NCI-H1930 (cell line): ENCODE results near the gene LRRC25.

Experiments
- DNase-seq, 2 experiments: peaks; one replicate each; lab custom pipeline; 2025; lab: John Stamatoyannopoulos, UW

Gene LRRC25

DNA sequence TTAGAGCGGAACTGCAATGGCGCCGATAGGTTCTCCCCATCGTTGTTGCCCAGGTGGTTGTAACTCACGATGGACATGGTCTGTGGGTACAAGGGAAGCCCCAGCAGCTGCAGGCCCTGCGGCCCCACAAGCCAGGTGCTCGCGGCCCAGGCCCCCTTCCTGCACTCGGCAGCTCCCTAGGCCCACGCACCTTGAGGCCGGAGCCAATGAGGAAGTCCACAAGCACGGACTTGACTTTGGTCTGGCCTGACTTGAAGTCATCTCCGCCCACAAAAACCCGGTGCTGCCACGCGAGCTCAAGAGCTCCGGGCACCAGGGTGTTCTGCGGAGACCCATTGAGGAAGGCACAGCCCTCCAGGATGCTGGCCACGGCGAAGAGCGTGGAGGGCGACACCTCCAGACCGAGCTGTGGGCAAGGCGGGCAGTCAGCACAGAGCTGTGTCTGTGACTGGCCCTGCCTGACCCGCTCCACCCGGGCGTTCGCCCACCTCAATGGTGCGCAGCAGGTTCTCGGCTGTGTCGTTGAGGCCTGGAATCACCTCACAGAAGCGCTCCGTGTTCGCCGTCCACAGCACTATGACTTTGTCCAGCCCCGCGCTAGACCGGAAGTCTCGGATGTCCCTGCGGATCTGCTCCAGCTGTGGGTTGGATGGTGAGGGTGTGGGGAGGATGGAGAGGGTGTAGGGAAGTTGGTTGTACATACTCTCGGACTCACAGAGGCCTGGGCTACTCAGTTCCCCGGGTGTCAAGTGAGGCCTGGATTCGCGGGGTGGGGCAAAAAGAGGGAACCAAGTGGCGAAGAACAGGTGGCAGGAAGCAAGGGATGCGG, 38.6 kb upstream of the LRRC25 start:
- no peak for DNase-seq

DNA sequence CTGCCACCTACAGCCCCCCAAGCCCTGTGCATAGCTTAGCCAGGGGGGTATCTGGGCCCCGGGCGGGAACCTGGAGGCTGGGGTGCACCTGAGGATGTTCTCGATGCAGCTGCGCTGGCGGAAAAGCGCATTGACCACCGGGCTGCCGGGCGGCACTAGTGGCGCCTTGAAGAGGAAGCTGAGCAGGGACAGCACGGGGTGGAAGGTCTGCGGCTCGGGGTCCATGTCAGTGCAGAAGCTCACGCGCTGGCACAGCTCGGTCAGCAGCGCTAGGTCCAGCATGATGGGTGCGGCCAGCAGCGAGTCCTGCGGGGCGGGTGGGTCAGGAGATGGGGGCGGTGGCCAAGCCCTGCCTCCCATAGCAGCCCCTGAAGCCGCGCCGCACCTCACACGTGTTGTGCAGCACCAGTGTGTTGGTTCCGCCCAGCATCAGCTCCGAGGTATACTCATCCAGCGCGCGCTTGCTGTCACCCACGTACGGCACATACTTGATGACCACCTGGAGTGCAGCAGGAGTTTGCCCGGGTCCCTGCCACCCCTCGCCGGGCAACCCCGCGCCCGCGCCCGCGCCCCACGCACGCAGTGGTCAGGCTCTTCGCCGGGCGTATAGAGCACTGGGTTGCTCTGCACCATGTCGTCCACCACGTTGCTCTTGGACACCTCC, 37.9 kb upstream of the LRRC25 start:
- DNase-seq, result no peak

DNA sequence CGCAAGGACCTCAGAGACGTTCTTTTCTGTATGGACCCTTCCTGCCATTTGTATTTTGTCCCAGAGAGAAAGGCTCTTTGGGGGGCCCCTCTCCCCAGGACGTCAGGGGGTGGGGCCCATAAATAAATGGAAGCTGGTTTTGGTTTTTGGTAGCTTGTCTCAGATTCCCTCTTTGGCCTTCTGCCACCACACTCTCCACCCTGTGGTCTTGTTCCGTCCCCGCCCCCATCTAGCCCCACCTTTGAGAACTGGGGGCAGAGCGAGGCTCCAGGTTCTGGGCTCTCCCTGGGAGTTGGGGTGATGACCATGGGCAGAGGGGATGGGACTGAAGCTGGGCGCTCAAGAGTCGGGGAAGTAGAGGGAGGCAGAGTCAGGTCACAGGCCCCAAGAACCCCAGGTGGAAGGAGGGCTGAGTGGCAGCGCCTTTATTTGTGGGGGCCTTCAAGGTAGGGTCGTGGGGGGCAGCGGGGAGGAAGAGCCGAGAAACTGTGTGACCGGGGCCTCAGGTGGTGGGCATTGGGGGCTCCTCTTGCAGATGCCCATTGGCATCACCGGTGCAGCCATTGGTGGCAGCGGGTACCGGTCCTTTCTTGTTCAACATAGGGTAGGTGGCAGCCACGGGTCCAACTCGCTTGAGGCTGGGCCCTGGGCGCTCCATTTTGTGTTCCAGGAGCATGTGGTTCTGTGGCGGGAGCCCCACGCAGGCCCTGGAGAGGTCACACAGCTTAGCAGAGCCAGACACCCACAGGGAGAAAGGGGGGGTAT, 37.2 kb upstream of the LRRC25 start:
- no peak for DNase-seq

DNA sequence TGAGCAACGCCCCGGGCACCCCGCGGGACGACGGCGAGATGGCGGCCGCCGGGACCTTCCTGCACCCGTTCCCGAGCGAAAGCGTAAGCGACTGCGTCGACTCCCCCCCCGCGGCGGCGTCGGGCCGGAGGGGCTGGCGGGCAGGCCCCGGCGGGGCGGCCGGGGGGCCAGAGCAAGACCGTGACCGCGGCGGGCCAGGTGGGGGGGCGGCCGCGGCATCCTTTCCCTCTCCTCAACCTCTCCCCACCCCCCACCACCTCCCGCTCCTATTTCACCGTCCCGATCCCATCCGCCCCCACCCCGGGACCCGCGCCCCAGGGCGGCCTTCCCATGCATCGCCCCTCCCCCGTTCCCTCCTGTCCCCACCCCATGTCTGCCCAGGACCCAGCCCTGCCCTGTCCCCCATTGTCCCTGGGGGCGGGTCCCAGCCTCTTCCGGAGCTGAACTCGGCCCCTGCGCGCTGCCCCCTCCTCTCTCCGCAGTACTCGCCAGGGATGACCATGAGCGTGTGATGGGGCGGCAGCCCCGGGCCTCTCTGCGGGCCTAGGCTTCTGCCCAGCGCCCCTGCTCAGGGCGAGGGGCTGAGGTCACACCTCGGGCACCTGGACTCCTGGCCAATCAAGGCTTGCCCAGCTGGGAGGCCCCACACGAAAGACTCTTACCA, 36.4 kb upstream of the LRRC25 start:
- no peak for DNase-seq

DNA sequence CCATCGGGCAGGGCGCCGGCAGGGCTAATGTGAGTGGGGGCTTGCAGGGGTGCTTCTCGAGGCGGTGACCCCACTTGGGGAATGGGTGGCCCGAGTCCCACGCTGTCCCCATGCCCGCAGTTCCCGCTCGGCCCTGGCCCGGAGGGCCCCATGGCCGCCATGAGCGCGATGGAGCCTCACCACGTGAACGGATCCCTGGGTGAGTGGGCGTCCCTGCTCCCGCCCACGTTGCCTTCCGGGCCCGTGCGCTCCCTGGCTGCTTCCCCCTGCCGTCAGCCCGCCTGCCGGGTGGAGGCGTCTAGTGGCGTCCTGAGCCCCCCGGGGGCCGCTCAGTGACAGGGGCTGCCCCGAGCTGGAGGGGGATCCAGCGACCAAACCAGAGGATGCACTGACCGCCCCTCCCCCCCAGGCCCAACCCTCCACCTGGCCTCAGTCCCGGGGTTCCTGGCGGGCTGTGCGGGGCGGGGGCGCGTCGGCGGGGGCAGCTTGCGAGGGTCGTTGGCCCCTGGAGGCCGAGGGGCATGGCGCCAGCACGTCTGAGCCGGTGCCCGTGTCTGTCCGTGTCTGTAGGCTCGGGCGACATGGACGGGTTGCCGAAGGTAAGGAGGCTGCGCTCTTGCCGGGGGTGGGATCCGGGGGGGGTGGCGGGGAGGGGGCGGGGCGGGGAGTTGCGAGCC, 35.7 kb upstream of the LRRC25 start:
- no peak for DNase-seq

DNA sequence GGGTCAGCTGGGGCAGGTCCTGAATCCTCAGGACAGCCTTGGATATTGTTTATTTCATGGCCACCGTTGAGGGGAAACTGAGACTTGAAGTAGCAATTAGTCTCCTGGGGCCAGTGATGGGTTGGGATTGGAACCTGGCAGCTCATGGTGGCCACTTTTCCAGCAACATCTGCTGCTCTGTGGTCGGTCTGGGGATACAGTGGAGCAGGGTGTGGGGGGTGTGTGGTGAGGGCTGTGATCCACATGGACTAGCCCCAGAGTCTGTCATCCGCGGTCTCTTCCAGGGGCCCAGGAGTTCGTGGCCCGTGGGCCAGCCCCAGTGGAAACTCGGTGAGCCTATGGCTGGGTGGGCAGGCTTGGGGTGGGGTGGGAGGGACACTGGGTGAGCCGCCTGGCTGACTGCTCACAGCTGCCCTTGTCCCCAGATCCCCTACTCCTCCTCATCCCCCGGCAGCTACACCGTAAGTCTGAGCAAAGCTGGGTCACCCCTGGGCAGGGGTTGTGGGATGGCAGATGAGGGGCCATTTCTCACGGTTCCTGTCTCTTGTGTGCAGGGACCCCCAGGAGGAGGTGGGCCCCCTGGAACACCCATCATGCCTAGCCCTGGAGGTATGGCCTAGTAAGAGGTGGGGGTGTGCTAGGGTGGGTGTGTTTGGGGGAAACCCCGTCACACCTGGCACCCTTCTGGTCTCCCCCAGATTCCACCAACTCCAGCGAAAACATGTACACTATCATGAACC, 35.0 kb upstream of the LRRC25 start:
- no peak for DNase-seq

DNA sequence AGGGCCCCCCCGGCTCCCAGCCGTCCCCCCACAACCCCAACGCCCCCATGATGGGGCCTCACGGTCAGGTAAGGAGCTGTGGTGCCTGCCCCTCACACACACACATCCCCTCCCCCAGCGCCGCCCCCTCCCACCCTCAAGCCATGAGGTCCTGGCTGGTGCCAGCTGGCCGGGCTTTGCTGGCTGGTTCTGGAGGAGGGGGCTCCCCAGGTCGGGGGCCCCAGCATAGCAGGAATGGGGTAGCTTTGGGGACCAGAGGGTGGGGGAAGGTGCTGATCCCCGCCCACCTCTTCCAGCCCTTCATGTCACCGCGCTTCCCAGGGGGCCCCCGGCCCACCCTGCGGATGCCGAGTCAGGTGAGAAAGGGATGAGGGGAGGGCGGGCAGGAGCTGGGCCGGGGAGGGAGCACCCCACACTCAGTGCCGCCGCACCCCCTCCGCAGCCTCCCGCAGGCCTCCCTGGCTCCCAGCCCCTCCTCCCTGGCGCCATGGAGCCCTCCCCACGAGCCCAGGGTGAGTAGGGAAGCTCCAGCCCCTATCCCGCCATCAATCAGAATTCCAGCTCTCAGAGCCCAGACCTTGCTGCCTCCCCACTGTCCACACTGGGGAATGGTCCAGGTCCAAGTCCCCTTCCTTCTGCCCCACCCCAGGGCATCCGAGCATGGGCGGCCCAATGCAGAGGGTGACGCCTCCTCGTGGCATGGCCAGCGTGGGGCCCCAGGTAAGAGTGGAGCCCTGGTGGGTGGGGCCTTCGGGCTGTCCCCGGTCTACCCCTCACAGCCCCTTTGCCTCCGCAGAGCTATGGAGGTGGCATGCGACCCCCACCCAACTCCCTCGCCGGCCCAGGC, 34.2 kb upstream of the LRRC25 start:
- no peak for DNase-seq

DNA sequence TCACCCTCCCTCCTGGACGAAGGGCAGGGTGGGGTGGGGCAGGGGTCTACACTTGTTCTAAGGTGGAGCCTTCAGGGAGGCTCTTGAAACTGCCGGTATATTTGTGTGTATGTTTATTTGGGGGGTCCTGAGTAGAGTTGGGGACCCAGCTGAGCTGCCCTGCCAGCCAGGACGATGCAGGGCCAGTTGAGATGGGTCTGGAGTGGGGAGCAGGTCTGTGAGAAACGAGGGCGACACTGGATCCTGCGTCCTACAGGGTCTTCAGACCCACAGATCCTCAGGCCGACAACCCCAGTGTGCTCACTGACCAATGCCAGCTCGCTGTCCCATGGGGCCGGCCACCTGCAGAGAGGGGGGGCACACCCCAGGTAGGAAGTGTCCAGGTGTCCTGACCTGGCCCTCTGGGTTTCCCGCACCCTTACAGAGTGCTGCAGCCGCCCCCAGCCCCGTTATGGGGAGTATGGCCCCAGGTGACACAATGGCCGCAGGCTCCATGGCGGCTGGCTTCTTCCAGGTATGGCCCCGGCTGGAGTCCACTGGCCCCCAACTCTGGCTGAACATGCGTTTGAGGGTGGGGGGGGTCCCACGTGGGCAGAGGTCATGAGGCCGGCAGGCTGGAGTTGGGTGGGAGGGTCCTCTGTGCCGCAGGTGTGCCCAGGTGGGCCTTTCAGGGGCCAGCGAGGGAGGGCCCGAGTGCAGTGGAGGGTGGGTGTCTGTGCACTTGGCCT, 33.2 kb upstream of the LRRC25 start:
- no peak for DNase-seq

DNA sequence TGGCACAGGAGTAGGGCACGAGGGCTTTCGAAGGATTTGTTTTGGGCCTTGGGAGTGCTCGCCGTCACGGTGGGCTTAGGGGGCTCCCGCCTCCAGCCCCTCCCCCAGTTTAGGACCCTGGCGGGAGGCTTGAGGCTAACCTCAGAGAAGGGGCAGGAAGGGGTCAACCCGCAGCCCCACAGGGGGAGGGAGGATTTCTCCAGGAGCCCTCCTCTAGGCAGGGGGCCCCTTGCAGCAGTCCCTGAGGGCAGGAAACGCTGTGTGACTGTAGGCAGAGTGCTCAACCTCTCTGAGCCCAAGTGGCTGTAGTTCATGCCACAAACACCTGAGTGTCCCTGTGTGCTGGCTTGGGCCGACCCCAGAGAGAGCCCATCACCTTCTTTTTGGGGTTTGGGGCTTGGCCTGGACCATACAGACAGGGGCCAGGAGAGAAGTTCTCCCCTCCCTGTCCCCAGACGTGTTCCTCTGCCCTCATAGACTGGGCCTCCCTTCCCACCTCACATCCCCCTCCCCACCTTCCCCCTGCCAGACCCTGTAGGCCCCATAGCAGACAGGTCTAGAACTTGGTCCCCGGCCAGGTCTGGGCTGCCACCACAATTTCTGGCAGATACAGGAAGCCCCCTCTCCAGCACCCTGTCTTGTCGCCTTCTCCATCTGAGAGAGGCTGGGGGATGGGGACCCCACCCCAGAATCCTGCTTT, 32.4 kb upstream of the LRRC25 start:
- DNase-seq, result no peak

DNA sequence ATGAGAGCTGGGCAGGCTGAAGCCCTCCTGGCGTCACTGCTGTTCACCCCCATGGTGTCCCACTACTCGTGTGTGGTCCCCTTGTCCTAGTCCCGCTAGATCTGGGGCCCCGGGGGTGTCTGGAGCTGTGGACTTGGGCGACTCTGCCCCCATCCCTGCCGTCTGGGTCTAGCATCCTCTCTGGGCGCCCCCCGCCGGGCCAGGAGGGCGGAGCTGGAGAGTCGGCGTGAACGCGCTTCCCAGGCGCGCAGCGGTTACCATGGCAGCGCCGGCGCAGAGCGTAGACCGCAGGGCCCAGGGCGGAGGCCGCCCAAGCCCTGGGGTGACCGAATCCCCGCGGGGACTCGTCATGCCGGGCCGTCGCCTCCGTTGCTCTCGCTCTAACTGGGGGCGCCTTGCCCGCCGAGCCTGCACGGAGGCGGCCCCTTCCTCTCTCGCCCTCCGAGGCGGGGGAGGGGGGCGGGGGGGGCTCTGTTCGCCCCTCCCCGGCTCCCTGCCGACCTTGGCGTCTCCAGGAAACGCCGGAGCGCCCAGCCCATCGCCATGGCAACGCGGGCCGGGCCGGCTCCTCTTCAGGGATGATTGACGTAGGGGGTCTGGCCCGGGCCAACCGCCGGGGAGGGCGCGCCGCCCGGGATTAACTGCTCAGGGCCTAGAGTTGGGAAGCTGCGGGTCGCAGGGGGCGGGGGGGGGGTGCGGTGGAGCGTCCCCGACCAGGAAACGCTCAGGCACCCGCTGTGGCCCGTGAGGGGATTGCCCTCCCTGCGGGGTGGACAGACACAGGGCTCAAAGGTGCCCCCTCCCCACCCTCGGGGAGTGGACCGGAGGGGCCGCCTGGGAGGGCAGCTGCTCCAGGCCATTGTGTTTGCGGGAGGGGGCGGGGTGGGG, 31.6 kb upstream of the LRRC25 start:
- DNase-seq, result peak; percentile 76 to 82

DNA sequence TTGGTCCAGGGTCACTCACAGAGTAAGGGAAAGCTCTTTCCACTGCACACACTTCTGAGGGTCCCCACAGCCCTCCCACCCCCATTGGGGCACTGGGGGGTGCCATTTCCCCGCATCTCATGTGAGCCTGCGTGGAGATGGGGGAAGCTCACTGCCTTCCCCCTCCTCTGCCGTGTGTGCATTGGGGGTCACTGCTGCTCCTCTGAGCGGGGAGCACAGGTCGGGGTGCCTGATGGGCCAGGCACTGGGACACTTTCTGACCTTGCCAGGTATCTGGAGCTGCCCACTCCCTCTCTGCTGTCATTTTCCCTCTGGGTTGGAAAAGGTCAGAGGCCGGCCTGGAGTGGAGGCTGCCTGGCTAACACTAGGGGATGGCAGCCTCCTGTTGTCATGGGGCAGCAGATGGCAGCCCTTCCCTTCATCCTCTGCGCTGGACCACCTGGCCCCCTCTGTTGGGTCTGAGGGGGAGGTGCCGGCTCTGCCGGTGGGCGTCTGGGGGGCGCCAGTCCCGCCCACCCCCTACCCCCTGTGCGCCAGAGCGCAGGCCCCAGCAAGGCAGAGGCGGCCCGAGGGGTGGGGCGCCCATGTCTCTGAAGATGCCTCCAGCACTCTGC, 30.9 kb upstream of the LRRC25 start:
- no peak for DNase-seq

DNA sequence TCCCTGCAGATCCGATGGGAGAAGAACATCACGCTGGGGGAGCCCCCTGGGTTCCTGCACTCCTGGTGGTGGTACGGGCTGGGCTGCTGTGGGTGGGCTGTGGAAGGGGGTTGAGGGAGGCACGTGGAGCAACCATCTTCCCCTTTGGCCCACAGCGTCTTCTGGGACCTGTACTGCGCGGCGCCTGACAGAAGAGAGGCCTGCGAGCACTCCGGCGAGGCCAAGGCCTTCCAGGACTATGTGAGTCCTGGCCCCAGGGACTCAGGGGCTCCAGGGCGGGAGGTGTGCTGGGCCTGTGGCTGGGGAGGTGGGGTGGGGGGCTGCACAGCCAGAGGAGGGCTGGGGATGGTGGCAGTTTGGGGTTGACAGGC, 30.3 kb upstream of the LRRC25 start:
- no peak for DNase-seq

DNA sequence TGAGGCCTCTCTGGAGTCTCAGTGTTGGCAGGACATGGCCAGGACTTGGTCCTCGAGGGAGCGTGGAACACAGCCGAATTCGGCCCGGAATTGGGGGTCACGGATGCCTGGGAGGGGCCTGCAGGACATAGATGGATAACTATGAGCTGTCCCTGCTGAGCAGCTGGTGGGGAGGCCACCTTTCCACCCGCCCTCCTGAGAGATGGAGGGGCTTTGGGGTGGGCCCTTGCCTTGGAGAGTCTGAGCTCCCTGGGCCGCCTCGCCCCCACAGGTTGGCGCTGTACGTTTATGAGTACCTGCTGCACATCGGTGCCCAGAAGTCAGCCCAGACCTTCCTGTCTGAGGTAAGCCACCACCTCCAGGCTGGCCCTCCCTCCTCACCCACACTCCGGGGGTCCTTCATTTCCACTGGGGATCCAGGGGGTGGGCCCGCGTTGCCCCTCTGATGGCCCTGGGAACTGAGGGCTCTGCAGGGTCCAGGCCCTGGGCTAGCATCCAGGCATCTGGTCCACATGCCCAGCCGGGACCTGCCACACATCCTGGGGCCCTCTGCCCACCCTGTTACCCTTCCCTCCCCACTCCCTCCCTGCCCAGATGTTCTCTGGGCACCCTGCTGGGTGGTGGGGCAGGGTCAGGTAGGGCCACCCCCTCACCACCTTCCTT, 29.8 kb upstream of the LRRC25 start:
- no peak for DNase-seq

DNA sequence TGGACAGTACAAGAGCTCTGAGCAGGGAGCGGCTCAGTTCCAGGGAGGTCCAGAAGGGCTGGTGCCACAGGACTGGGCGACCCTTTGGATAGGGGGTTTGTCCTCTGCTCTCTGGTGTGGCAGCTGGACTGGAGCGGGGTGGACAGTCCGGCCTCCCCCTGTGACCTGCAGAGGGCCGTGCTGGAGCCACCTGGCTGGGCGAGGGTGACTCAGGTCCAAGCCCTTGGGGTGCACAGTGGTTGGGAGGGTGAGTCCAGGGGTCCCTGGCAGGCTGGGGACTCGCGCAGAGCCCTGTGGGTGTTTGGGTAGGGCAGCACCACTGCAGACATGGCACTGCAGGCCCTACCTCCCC, 29.0 kb upstream of the LRRC25 start:
- DNase-seq, result no peak

DNA sequence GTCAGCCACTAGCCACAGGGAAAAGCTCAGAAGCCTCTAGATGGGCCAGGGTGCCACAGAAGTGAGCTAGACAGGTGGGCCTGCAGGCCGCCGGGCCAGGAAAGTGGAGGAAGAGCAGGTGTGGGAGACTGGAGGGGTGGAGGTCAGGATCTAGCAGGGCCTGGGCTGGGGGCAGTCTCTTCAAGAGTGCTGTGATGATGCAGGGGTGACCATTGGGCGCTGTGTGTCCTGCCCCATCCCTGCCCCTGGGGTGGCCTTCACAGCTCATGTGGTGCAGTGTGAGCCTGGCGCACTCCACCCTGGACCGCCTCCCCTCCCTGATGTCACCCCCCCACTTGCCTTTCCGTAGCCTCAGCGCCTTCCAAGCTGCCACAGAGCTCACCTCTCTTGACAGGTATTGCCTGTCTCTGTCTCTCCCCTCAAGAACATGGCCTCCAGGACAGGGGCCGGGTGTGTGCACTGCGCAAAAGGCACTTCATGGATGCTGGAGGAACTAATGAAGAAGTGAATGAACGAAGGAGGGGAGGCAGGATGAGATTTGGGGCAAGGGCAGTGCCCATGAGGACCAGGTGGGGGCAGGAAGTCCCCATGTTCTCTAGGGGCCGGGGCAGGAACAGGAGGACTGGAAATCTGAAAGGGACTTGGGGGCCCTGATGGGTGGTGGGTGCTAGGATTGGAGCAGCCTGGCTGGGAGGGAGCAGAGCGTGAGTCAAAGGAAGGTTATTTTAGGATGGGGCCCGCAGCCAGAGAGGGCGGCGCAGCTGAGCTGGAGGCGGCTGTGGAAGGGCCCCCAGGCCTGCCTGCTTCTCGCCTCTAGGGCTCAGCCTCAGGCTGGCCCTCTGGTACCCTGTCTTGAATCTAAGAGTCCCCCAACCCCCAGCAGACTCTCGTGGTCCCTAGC, 28.3 kb upstream of the LRRC25 start:
- no peak for DNase-seq
